Activated effector memory CD4-positive, alpha-beta T cell treated with Interleukin-2 at 50 U/mL for 16 hours (primary cell): ENCODE measurements around the gene TAF7.
"Not testable (repeated sequence)": the region's sequence is repeated elsewhere in the genome, so short reads cannot be mapped to it uniquely, and the experiment has no call there.

Source experiments
- DNase-seq: peaks from one replicate; pipeline ENCODE4 v3.0.0-alpha.2; 2020

TAF7 gene

GRCh38 chr5:141320225-141321169, at the start of gene TAF7:
TAF7 (minus strand) TSS chr5:141320784; CDS start chr5:141320044, 740 bp downstream.
- peak; percentile 87 for DNase-seq

GRCh38 chr5:141366016-141366896, 45.7 kb upstream of the TAF7 start:
- no peak for DNase-seq

GRCh38 chr5:141363952-141364660, 43.5 kb upstream of the TAF7 start, which contains the start of gene PCDHGA5:
PCDHGA5 (plus strand) TSS chr5:141364162; CDS start chr5:141364331, 169 bp downstream.
- DNase-seq = no peak

- no peak for DNase-seq
These were observed 42.1 kb upstream of the TAF7 start for GRCh38 chr5:141362719-141363118.

- DNase-seq = no peak
These were observed 40.1 kb upstream of the TAF7 start for GRCh38 chr5:141360685-141361084.

- DNase-seq = no peak
These were observed 39.3 kb upstream of the TAF7 start, which contains the start of gene PCDHGB2 for GRCh38 chr5:141359790-141360426. PCDHGB2 (plus strand) TSS chr5:141359994; CDS start chr5:141360136, 142 bp downstream.

GRCh38 chr5:141356950-141357349, 36.4 kb upstream of the TAF7 start:
- DNase-seq = no peak

GRCh38 chr5:141356133-141356532, 35.5 kb upstream of the TAF7 start:
- DNase-seq = no peak

- DNase-seq = no peak
These were observed 35.1 kb upstream of the TAF7 start for GRCh38 chr5:141355641-141356040.

GRCh38 chr5:141354900-141355469, 34.4 kb upstream of the TAF7 start, which contains the start of gene PCDHGA4:
PCDHGA4 (plus strand) TSS chr5:141355021; CDS start chr5:141355108, 87 bp downstream.
- DNase-seq = no peak

- no peak for DNase-seq
These were observed 31.0 kb upstream of the TAF7 start for GRCh38 chr5:141351591-141351990.

- peak; percentile 7 for DNase-seq
These were observed 29.5 kb upstream of the TAF7 start, which contains the start of gene PCDHGB1 for GRCh38 chr5:141349917-141350619. PCDHGB1 (plus strand) TSS chr5:141350099; CDS start chr5:141350261, 162 bp downstream.

GRCh38 chr5:141346017-141346416, 25.4 kb upstream of the TAF7 start:
- DNase-seq = not testable (repeated sequence)

GRCh38 chr5:141345327-141345726, 24.7 kb upstream of the TAF7 start:
- no peak for DNase-seq

- DNase-seq = no peak
These were observed 23.4 kb upstream of the TAF7 start for GRCh38 chr5:141343953-141344463.

- no peak for DNase-seq
These were observed 22.8 kb upstream of the TAF7 start, which contains the start of gene PCDHGA3 for GRCh38 chr5:141343242-141343952. PCDHGA3 (plus strand) TSS chr5:141343829; CDS start chr5:141344034, 205 bp downstream.

- no peak for DNase-seq
These were observed 22.2 kb upstream of the TAF7 start for GRCh38 chr5:141342773-141343172.

- not testable (repeated sequence) for DNase-seq
These were observed 20.3 kb upstream of the TAF7 start for GRCh38 chr5:141340781-141341354.
